DND-41 (cell line): ENCODE measurements around the gene ESYT2.

Experiments
- EZH2 ChIP-seq: IDR thresholded peaks from 3 replicates; pipeline ENCODE4 v1.6.1; 2012; ENCODE audit warnings: borderline replicate concordance, low read depth, mild to moderate bottlenecking, moderate library complexity, low read length, inconsistent platforms; ENCODE audit not compliant: severe bottlenecking
- TF ChIP-seq, protein P1 (sequence below): IDR thresholded peaks from 2 replicates; pipeline ENCODE4 v1.5.1; 2012; ENCODE audit warnings: borderline replicate concordance, low read length, moderate library complexity, mild to moderate bottlenecking; ENCODE audit not compliant: poor library complexity, severe bottlenecking; ENCODE audit errors: extremely low read depth

- TF ChIP-seq, protein P1, sequence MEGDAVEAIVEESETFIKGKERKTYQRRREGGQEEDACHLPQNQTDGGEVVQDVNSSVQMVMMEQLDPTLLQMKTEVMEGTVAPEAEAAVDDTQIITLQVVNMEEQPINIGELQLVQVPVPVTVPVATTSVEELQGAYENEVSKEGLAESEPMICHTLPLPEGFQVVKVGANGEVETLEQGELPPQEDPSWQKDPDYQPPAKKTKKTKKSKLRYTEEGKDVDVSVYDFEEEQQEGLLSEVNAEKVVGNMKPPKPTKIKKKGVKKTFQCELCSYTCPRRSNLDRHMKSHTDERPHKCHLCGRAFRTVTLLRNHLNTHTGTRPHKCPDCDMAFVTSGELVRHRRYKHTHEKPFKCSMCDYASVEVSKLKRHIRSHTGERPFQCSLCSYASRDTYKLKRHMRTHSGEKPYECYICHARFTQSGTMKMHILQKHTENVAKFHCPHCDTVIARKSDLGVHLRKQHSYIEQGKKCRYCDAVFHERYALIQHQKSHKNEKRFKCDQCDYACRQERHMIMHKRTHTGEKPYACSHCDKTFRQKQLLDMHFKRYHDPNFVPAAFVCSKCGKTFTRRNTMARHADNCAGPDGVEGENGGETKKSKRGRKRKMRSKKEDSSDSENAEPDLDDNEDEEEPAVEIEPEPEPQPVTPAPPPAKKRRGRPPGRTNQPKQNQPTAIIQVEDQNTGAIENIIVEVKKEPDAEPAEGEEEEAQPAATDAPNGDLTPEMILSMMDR: no peak
- TF ChIP-seq EZH2: no peak
Observed at GRCh38 chr7:158861004-158861787, 31.9 kb upstream of the ESYT2 start.
